Ishikawa (cell line): Measurements from ENCODE around the gene SRRM2.

Experiments
- CEBPB ChIP-seq: IDR thresholded peaks from 2 replicates; pipeline ENCODE4 v1.6.1; 2012
- CREB1 ChIP-seq: IDR thresholded peaks from 2 replicates; pipeline ENCODE4 v1.6.1; 2012; ENCODE audit warnings: low read depth
- EGR1 ChIP-seq: IDR thresholded peaks from 2 replicates; pipeline ENCODE4 v1.6.1; 2012
- EP300 ChIP-seq: IDR thresholded peaks from 2 replicates; pipeline ENCODE4 v1.6.1; 2012; ENCODE audit warnings: borderline replicate concordance
- FOXM1 ChIP-seq: IDR thresholded peaks from 2 replicates; pipeline ENCODE4 v1.6.1; 2012; ENCODE audit warnings: low read depth, borderline replicate concordance
- MAX ChIP-seq: IDR thresholded peaks from 2 replicates; pipeline ENCODE4 v1.6.1; 2012
- NFIC ChIP-seq: IDR thresholded peaks from 2 replicates; pipeline ENCODE4 v1.6.1; 2012
- RAD21 ChIP-seq: IDR thresholded peaks from 2 replicates; pipeline ENCODE4 v1.6.1; 2012; ENCODE audit warnings: low read depth
- TAF1 ChIP-seq: IDR thresholded peaks from 2 replicates; pipeline ENCODE4 v1.6.1; 2012; ENCODE audit warnings: low read depth, mild to moderate bottlenecking
- TCF12 ChIP-seq: IDR thresholded peaks from 2 replicates; pipeline ENCODE4 v1.6.1; 2012; ENCODE audit warnings: low read depth
- TEAD4 ChIP-seq: IDR thresholded peaks from 2 replicates; pipeline ENCODE4 v1.6.1; 2012
- YY1 ChIP-seq: IDR thresholded peaks from 2 replicates; pipeline ENCODE4 v1.6.1; 2012; ENCODE audit warnings: low read depth
- ZBTB7A ChIP-seq: IDR thresholded peaks from 2 replicates; pipeline ENCODE4 v1.6.1; 2012; ENCODE audit warnings: low read depth
- TF ChIP-seq, protein P1 (sequence below): IDR thresholded peaks from 2 replicates; pipeline ENCODE4 v1.6.1; 2012; ENCODE audit warnings: low read depth, mild to moderate bottlenecking
- TF ChIP-seq, protein P2 (sequence below): IDR thresholded peaks from 2 replicates; pipeline ENCODE4 v1.6.1; 2012

SRRM2 gene

GRCh38 chr16:2708955-2709587 is 43.4 kb upstream of the SRRM2 start:
- TF ChIP-seq TAF1 (no peak), EGR1 (no peak), NFIC (no peak), EP300 (no peak)

DNA sequence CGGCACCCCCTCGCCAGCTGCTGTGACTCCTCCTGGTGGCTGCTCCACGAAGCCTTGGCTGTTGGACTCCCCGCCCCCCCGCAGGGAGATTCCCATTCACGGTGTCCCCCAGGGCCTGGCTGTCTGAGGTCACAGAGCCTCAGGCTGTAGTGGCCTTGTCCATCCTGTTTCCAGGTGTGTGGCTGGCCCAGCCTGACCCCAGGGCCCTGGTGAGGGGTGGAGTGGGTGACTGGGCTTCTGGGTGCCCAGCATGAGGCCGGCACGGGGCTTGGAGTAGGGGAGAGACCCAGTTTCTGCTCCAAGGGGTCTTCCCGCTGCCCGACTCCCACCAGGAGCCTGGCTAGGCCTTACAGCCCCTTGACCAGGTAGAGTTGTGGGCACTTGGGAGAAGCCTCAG is 42.9 kb upstream of the SRRM2 start:
- no peak for TF ChIP-seq CEBPB
- no peak for TF ChIP-seq FOXM1
- no peak for TF ChIP-seq YY1
- TF ChIP-seq TAF1: no peak
- no peak for TF ChIP-seq EGR1
- no peak for TF ChIP-seq ZBTB7A
- TF ChIP-seq CREB1: no peak
- TF ChIP-seq, protein P1, sequence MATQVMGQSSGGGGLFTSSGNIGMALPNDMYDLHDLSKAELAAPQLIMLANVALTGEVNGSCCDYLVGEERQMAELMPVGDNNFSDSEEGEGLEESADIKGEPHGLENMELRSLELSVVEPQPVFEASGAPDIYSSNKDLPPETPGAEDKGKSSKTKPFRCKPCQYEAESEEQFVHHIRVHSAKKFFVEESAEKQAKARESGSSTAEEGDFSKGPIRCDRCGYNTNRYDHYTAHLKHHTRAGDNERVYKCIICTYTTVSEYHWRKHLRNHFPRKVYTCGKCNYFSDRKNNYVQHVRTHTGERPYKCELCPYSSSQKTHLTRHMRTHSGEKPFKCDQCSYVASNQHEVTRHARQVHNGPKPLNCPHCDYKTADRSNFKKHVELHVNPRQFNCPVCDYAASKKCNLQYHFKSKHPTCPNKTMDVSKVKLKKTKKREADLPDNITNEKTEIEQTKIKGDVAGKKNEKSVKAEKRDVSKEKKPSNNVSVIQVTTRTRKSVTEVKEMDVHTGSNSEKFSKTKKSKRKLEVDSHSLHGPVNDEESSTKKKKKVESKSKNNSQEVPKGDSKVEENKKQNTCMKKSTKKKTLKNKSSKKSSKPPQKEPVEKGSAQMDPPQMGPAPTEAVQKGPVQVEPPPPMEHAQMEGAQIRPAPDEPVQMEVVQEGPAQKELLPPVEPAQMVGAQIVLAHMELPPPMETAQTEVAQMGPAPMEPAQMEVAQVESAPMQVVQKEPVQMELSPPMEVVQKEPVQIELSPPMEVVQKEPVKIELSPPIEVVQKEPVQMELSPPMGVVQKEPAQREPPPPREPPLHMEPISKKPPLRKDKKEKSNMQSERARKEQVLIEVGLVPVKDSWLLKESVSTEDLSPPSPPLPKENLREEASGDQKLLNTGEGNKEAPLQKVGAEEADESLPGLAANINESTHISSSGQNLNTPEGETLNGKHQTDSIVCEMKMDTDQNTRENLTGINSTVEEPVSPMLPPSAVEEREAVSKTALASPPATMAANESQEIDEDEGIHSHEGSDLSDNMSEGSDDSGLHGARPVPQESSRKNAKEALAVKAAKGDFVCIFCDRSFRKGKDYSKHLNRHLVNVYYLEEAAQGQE: no peak
- no peak for TF ChIP-seq EP300
- TF ChIP-seq MAX: no peak

DNA sequence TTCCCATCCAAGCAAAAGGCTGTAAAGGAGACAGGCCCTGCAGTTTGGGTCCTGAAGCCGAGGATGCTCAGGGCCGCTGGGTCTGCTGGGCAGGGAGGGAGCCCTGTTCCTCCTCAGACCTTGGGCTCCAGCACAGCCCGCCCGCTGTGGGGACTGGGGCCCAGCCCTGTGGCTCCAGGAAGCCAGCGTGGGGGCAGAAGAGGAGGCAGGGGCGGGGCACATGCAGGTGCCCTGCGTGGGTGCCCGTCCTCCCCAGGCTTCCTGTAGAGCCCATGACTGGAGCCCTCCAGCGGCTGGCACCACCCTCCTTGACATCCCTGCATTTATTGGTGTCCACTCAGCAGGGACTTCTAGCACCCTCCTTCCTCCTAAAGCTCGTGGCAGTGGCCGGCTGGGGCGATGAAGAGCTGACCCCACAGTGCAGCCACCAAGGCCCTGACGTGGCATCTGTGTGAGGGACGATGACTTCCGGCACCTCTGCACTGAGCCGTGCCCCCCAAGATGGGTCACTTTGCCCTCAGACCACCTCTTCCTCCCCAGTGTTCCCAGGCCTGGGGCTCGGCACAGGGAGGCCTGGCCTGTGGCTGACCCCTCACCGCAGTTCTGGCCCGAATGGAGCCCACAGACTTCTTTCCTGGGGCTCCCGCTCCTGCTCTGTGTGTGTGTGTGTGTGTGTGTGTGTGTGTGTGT is 42.3 kb upstream of the SRRM2 start:
- TF ChIP-seq, protein P2, sequence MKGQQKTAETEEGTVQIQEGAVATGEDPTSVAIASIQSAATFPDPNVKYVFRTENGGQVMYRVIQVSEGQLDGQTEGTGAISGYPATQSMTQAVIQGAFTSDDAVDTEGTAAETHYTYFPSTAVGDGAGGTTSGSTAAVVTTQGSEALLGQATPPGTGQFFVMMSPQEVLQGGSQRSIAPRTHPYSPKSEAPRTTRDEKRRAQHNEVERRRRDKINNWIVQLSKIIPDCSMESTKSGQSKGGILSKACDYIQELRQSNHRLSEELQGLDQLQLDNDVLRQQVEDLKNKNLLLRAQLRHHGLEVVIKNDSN: no peak
- TF ChIP-seq EGR1: no peak
- TF ChIP-seq NFIC: no peak
- no peak for TF ChIP-seq RAD21
- TF ChIP-seq ZBTB7A: no peak
- TF ChIP-seq FOXM1: no peak
- no peak for TF ChIP-seq TCF12
- no peak for TF ChIP-seq TEAD4
- TF ChIP-seq YY1: no peak
- TF ChIP-seq, protein P1: no peak
- no peak for TF ChIP-seq MAX
- TF ChIP-seq CEBPB: no peak
- no peak for TF ChIP-seq CREB1
- no peak for TF ChIP-seq TAF1
- TF ChIP-seq EP300: no peak

- no peak for TF ChIP-seq FOXM1
- TF ChIP-seq MAX: no peak
- no peak for TF ChIP-seq TEAD4
- no peak for TF ChIP-seq RAD21
- no peak for TF ChIP-seq EGR1
- no peak for TF ChIP-seq ZBTB7A
- TF ChIP-seq NFIC: no peak
- no peak for TF ChIP-seq CREB1
These were observed 41.7 kb upstream of the SRRM2 start for GRCh38 chr16:2710711-2711231.

DNA sequence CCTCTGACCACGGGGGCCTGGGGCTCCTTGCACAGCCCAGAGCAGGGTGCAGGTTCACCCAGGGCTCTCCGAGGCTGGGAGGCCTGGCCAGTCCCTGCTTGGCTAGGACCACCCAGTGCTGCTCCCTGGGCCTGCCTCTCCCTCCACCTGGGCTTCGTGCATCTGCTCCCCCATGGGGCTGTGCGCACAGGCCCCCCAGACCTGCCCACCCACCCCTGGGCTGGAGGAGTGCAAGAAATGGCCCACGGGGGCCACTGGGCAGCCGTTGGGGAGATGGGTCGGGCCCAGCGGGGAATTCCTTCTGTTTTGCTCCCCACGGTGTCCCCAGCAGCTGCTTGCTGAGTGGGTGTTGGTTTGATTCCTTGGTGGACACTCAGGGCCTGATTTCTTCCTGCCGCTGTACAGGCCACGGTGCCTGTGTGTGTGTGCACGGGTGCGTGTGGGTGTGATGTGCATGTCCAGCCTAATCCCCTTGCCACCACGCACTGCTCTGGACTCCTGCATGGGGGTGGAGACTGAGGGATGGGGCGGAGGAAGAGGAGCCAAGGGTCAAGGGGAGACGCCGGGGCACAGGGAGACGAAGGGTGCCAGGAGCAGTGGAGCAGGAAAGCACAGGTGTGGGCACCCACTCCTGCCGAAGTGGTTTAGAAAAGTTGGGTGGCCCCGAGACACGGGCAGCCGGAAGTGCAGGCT is 40.9 kb upstream of the SRRM2 start:
- no peak for TF ChIP-seq FOXM1
- no peak for TF ChIP-seq TEAD4
- no peak for TF ChIP-seq TCF12
- no peak for TF ChIP-seq TAF1
- no peak for TF ChIP-seq MAX
- no peak for TF ChIP-seq RAD21
- TF ChIP-seq EP300: no peak
- no peak for TF ChIP-seq CREB1

DNA sequence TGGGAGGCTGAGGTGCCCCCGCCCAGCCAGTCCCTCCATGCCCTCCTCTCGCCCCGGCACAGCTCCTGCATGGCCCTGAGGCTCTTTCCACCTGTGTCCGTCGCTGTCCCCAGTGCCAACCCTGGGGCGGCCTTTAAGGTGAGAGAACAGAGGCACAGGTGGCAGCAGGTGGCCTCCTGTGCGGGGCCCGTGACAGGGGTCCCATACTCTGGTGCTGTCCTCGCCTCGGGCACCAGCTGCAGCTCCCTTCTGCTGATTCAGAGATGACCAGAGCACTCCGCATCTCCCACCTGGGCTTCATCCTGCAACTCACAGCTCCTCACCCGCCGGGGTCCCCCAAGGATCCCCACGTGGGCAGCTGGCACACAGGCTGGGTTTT is 40.4 kb upstream of the SRRM2 start:
- TF ChIP-seq, protein P2: no peak
- TF ChIP-seq RAD21 (no peak), EGR1 (no peak), ZBTB7A (no peak), MAX (no peak), EP300 (no peak), NFIC (no peak), TAF1 (no peak), FOXM1 (no peak), YY1 (no peak), TCF12 (no peak), CEBPB (no peak), CREB1 (no peak), TEAD4 (no peak)
- TF ChIP-seq, protein P1: no peak
